Measurements from ENCODE around the gene GPR18.

GPR18 gene

DNA sequence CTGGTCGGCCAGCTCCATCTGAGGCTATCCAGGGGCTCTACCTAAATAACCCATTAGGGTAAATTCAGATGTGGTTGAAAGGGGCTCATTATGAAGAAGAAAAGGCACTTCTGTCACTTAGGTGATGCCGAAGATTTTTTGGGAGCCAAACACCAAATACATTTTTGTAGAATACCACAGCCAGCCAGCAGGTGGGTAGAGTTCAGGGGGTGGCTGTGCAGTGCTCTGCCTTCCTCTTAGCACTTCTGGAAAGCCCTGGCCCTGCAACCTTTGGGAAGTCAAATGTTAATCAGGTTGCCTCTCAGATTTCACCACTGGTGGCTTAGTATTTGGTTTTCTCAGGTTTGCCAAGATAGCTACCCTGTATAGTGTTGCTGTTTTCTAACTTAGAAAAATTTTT, 18.5 kb upstream of the GPR18 start:
- DNase-seq (ENCODE audit: low read depth), result no peak
- no peak for TF ChIP-seq CTCF (conservative IDR thresholded peaks at IDR 0.05; ENCODE audit: low read length)
- H3K4me3 ChIP-seq (ENCODE audit: low read length), result no peak overlapping the region

DNA sequence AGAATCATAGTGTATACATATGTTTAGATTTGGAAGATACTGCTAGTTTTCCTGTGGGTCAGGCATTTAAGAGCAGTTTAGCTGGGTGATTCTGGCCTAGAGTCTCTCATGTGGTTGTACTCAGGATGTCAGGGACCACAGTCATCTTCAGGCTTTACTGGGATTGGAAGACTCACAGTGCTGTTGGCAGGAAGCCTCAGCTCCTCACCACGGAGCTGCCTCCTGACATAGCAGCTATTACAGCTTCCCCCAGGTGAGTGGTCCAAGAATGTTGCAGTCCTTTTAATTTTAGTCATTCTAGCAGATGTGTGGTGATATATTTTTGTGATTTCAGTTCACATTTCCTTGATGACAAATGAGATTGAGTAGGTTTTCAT, 16.9 kb upstream of the GPR18 start:
- H3K4me3 ChIP-seq (ENCODE audit: low read length), result no peak overlapping the region
- DNase-seq (ENCODE audit: low read depth), result peak; percentile 80

DNA sequence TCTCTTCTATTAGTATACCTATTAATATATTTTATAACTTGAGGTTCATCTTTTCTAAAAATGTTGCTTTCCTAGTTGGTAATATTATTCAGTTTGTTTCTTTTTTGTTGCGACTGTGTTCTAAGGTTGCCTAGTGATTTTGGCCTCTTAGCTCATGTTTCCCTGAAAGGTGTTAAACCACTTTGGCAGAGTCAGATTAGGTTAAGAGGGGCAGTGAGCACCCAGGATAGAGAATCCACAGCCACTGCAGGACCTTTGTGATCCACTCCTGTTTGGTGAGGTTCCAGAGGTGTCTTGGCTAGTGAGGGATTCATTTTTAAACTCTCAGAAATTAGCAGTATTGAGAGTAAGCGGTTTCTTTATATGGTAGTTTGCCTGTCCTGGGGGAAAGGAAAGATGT, 14.9 kb upstream of the GPR18 start:
- no peak for DNase-seq (ENCODE audit: low read depth)
- no peak overlapping the region for H3K4me3 ChIP-seq (ENCODE audit: low read length)
- TF ChIP-seq CTCF (conservative IDR thresholded peaks at IDR 0.05; ENCODE audit: low read length), result no peak

More for the DNA sequence above, 16.9 kb upstream of the GPR18 start:
- no peak for TF ChIP-seq CTCF (conservative IDR thresholded peaks at IDR 0.05; ENCODE audit: low read length)

- no peak for DNase-seq (ENCODE audit: low read depth)
- TF ChIP-seq CTCF (conservative IDR thresholded peaks at IDR 0.05; ENCODE audit: low read length), result no peak
- no peak overlapping the region for H3K4me3 ChIP-seq (ENCODE audit: low read length)
These were observed 14.3 kb upstream of the GPR18 start for GRCh38 chr13:99272481-99272880.

DNA sequence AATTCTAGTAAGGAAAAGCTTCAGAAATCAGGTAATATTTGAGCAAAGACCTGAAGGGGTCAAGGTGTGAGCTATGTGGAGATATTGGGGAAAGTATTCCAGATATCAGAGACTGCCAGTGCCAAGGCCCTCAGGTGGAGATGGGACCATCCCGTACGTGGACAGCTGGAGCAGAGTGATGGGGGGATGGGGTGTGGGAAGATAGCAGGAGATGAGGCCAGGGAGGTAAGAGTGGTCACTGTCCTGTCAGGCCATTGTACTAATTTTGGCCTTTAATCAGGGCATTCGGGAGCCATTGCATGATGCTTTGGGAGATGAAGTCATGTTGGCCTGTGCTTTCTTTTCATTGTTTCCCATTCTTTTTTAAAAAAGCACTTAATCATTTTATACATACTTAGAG, 13.1 kb upstream of the GPR18 start:
- TF ChIP-seq CTCF (conservative IDR thresholded peaks at IDR 0.05; ENCODE audit: low read length), result no peak
- no peak overlapping the region for H3K4me3 ChIP-seq (ENCODE audit: low read length)
- no peak for DNase-seq (ENCODE audit: low read depth)

- no peak overlapping the region for H3K4me3 ChIP-seq (ENCODE audit: low read length)
- TF ChIP-seq CTCF (conservative IDR thresholded peaks at IDR 0.05; ENCODE audit: low read length), result no peak
- DNase-seq (ENCODE audit: low read depth), result no peak
These were observed 12.3 kb upstream of the GPR18 start for GRCh38 chr13:99270518-99270917.

DNA sequence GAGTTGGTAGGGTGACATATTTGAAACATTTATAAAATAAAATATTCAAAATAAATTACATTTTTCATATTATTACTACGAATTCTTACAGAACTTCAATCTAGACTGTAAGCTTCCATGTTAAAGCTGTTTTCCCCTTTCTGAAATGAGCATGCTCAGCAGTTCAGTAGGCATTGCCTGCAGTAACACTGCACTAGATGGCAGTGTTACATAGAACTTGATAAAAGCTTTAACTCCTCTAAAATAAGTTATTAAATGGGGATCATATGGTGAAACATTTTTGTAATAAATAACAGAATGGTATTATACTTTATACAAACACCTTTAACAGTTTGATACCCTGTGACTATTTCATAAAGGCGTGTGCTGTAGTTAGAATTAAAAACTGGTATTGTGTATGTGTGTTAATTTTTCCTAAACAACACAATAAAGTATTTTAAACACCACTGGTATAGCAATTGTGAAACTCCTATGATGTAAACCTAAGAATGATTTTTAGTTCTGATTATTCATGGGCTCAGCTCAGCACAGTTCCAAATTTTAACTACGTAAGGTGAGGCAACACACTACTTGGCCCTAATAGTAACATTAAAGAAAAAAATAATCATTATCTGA, 11.6 kb upstream of the GPR18 start:
- peak; percentile 74 for DNase-seq (ENCODE audit: low read depth)
- no peak overlapping the region for H3K4me3 ChIP-seq (ENCODE audit: low read length)
- TF ChIP-seq CTCF (conservative IDR thresholded peaks at IDR 0.05; ENCODE audit: low read length), result peak; percentile 92
